Measurements from ENCODE around the gene SZT2. TPM values are rescaled to one million over a fixed set of nuclear protein-coding genes. Genes with fewer than 3 reads are reported as not detected.

SZT2 gene
- total RNA-seq, 3 donors from 2014 or later, result 37.1 to 44.2 (median 39.5) TPM

DNA sequence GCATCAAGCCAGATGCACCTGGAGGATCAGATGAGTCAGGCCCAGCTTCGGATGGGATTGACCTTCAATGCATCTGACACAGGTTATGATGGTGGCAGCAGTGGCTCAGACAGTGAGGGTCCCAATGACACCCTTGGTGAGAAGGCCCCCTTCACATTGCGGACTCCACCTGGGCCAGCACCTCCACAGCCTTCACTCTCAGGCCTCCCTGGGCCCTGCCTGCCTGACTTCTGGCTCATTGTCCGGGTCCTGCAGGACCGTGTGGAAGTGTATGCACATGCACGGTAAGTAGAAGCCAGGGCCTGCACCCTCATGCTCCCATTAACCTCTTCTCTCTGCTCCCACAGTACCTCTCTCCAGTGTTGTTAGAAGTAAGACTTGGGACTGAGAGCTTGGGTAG, 43.2 kb downstream of the SZT2 start:
- Mint-ChIP-seq H3K27me3 (ENCODE audit: low read depth) (no peaks in the 10 kb centered on the region), H3K4me1 (ENCODE audit: low read depth) (no peaks in the 10 kb centered on the region), H3K9me3 (no peaks in the 10 kb centered on the region), H3K4me3 (no peak overlapping the region), H3K36me3 (ENCODE audit: insufficient read depth) (peaks cover 47% of the 10 kb centered on the region)
- ATAC-seq, result no peak
- no peak for DNase-seq

DNA sequence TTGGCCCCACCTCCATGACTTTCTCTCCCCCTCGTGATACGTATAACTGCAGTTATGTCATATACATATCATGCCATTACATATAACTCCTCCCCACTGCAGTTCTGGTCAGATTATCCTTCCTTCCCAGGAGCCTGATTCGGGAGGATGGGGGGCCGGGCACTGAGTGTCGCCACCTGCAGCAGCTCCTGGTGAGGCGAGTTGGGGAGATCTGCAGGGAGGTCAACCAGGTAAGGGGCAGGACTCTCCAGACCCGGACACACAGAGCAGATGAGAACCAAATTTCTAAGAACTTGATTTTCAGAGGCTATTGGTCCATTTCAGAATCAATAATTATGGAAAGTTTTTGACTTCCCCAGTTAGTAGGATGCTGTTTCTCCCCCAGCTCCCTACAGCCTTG, 44.6 kb downstream of the SZT2 start:
- no peaks in the 10 kb centered on the region for H3K9me3 Mint-ChIP-seq
- DNase-seq, result no peak
- H3K4me3 Mint-ChIP-seq, result no peak overlapping the region
- H3K27me3 Mint-ChIP-seq (ENCODE audit: low read depth), result no peaks in the 10 kb centered on the region
- peaks cover 44% of the 10 kb centered on the region for H3K36me3 Mint-ChIP-seq (ENCODE audit: insufficient read depth)
- no peak for ATAC-seq
- no peaks in the 10 kb centered on the region for H3K4me1 Mint-ChIP-seq (ENCODE audit: low read depth)

DNA sequence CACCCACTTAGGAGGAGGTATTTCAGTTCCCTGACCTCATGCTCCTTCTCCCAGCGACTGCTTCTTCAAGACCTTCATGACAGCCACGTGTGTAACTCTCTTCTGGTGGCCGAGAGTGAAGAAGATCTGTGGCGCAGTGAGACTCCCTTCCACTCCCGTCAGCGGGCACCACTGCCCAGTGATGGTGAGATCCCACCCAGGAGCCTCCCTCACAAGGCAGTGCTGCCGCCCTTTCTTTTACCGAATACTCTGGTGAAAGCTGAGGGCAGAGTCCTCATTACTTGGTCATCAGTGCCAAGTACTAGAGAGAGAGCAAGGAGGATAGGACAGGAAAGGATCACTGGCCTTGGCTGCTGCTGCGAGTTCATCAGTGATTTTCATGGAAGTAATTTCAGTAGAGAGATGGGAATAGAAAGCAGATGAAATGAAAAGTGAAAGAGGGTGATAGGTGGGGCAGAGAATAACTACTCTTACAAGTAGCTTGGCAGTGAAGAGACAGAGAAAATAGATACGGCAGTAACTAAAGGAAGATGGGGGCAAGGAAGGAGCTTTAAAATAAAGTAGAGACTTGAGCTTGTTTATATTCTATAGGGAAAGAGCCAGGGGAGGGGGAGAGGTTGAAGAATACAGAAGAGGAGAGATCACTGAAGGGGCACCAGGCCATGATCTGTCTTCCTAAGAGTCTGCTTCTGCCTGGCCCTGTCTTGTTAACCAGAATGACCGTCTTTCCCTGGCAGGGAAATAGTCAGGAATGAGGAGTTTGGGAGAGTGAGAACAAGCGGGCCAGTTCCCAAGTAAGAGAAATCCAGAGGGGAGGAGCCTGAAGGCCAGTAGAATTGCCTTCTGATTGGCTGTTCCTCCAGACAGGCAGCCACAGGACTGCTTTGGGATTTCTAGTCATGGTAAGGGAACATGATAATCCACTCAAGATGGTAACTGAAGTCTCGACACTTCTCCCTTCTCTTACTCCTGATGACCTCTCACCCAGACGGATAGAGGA, 45.7 kb downstream of the SZT2 start:
- H3K9me3 Mint-ChIP-seq, result no peaks in the 10 kb centered on the region

DNA sequence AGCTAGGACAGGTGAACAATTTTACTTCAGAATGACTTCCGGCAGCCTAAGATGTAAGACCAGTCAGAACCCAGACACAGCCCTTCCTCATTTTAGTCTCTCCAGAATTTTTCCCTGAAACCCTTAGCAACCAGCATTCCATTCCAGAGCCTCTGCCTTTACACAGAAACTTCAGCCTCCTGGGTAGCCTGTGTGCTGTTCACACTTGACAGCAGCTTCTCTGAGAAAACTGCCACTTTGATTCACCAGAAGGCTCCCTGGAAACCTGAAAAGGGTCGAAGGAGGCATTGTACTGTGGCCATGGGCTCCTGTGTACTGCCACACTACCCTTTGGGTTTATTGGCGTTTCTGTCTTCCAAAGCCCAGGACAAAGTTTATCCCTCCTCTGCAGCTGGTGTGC, 46.7 kb downstream of the SZT2 start:
- peaks cover 30% of the 10 kb centered on the region for H3K36me3 Mint-ChIP-seq (ENCODE audit: insufficient read depth)
- no peaks in the 10 kb centered on the region for H3K27me3 Mint-ChIP-seq (ENCODE audit: low read depth)
- ATAC-seq (no peak), DNase-seq (no peak)
- H3K9me3 Mint-ChIP-seq, result no peaks in the 10 kb centered on the region
- no peaks in the 10 kb centered on the region for H3K4me1 Mint-ChIP-seq (ENCODE audit: low read depth)
- no peak overlapping the region for H3K4me3 Mint-ChIP-seq

More for the DNA sequence above, 45.7 kb downstream of the SZT2 start:
- no peaks in the 10 kb centered on the region for H3K4me1 Mint-ChIP-seq (ENCODE audit: low read depth)
- no peaks in the 10 kb centered on the region for H3K27me3 Mint-ChIP-seq (ENCODE audit: low read depth)
- ATAC-seq (no peak), DNase-seq (no peak)
- peaks cover 36% of the 10 kb centered on the region for H3K36me3 Mint-ChIP-seq (ENCODE audit: insufficient read depth)
- no peak overlapping the region for H3K4me3 Mint-ChIP-seq

DNA sequence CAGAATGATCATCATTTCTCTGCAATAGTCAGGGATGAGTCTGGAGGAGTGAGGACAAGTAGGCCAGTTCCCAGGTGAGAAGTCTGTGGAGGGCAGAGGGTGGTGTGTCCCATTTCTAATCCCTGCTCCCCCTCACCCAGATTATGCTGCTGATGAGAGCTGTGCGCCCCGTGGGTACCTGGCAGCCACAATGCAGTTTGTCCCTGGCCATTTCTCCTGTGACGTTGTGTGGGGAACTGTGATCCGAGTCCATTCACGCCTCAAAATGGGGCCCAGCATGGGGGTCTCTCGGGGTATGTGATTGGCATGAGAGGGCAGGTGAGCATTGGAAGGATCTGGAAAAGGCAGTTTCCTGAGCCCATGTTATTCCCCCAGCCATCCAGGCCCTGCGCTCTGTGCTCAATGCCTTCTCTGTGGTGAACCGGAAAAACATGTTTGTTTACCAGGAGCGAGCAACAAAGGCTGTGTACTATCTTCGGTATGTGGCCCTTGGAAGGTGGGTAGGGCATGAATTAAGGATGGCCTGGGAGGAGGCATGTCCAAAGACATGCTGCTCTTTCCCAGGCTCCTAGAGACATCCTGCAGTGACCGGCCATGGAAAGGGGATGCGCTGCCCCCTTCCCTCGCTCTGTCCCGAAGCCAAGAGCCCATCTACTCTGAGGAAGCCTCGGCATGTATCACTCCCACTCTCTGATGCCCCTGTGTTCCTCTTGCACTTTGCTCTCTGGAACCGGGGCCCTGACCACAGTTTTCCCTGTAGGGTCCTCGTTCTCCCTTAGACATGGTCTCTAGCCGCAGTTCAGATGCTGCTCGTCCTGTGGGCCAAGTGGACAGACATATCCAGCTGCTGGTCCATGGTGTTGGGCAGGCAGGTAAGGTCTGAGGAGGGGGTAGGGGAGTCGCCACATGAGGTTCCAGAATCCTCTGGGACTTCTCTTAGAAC, 47.6 kb downstream of the SZT2 start:
- H3K36me3 Mint-ChIP-seq (ENCODE audit: insufficient read depth), result peaks cover 21% of the 10 kb centered on the region
- ATAC-seq, result no peak

DNA sequence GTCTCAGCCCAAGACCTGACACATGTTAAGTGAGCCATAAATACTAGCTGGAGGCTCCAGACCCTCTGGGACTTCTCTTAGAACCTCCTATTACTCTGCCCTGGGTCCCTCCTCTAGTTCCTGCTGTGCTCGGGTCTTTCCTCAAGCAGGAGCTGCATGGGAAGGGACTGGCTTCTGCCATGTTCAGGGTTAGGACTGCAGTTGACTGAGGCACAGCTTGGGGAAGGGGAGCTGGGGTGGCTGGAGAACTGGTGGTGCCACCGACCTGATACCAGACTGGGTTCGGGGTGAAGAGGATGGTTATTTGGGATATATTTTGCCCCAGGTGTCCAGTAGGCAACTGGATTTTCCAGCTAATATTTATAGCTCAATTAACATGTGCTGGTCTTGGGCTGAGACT, 48.3 kb downstream of the SZT2 start:
- no peak for ATAC-seq
- Mint-ChIP-seq H3K9me3 (no peaks in the 10 kb centered on the region), H3K4me1 (ENCODE audit: low read depth) (no peaks in the 10 kb centered on the region), H3K36me3 (ENCODE audit: insufficient read depth) (peaks cover 21% of the 10 kb centered on the region), H3K27me3 (ENCODE audit: low read depth) (no peaks in the 10 kb centered on the region), H3K4me3 (no peak overlapping the region)
- DNase-seq, result no peak

More for the DNA sequence above, 47.6 kb downstream of the SZT2 start:
- no peak for DNase-seq
- H3K9me3 Mint-ChIP-seq, result no peaks in the 10 kb centered on the region
- H3K4me1 Mint-ChIP-seq (ENCODE audit: low read depth), result no peaks in the 10 kb centered on the region
- no peak overlapping the region for H3K4me3 Mint-ChIP-seq
- no peaks in the 10 kb centered on the region for H3K27me3 Mint-ChIP-seq (ENCODE audit: low read depth)

DNA sequence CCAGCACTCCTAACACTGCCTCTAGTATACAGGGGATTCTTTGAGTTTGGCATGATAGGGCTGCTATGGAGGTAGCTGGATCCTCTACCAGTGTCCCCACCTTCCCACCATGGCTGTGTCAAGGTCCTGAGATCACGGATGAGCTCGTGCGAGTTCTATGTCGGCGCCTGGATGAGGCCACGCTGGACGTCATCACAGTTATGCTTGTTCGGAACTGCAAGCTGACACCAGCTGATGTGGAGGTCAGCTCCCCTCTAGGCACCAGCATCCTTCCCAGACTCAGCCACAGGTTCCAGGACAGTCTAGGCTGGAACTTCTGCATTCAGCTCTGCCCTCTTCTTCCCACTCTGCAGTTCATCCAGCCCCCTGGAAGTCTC, 48.9 kb downstream of the SZT2 start:
- Mint-ChIP-seq H3K27me3 (ENCODE audit: low read depth) (no peaks in the 10 kb centered on the region), H3K4me1 (ENCODE audit: low read depth) (no peaks in the 10 kb centered on the region), H3K36me3 (ENCODE audit: insufficient read depth) (peaks cover 22% of the 10 kb centered on the region), H3K9me3 (no peaks in the 10 kb centered on the region), H3K4me3 (no peak overlapping the region)
- DNase-seq (no peak), ATAC-seq (no peak)

DNA sequence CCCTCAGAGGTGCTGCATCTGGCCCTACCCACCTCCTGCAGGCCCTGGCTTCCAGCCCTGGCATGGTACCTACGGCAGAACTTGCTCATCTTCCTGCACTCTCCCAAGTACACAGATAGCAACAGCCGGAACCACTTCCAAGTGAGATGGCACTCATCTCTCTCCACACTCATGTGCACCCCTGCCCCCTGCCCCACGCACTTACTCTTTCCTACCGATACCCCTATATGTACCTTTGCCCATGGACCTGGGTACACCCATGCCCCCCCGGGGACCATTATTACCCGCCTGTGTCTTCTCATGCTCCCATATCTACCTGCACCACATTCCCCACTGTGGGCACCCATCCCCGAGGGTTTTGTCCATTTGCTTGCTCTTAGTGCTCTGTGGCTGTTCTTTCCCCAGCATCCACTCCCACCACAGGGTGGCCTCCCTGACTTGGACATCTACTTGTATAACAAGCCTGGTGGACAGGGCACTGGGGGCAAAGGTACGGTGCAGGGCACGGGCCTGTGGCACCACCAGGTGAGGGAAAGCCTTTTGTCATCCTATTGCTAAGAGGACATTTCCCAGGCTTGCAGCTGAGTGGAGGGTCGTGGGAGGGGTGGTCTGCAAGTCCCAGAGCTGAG, 49.4 kb downstream of the SZT2 start:
- H3K9me3 Mint-ChIP-seq, result no peaks in the 10 kb centered on the region
- H3K4me3 Mint-ChIP-seq, result no peak overlapping the region
- no peak for ATAC-seq
- H3K36me3 Mint-ChIP-seq (ENCODE audit: insufficient read depth), result peaks cover 23% of the 10 kb centered on the region
- no peak for DNase-seq
- no peaks in the 10 kb centered on the region for H3K4me1 Mint-ChIP-seq (ENCODE audit: low read depth)
- H3K27me3 Mint-ChIP-seq (ENCODE audit: low read depth), result no peaks in the 10 kb centered on the region

DNA sequence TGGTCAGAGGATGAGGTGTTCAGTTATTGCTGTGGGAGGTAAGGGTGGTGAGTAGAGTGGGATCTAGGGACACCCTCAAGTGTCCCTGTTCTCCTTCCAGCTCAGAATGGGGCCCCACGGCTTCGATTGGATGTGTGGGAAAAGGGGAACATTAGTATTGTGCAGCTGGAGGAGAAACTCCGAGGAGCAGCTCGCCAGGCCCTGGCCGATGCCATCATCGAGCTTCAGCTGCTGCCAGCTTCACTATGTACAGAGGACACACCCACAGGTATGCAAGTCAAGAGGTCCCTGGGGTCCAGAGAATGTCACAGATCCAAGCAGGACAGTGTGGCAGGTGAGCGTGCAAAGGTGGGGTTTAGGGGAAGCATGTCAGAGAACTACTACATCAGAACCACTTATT, 50.1 kb downstream of the SZT2 start:
- ATAC-seq, result no peak
- no peak overlapping the region for H3K4me3 Mint-ChIP-seq

DNA sequence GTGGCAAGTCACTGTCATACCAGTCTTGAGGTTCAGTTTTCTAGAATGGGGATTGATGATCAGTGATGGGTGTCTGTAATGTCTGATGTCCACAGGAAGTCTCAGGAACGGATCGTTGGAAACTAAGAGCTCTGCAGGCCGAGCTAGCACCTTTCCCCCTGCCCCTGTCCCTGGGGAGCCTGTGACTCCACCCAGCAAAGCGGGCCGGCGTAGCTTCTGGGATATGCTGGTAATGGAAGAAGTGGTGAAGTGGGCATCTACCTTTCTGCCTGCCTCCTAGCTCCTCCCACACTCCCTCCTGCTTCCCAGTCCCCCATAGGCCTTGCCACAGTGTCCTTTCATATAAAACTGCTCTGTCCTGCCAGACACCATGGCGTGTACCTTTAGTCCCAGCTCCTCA, 50.7 kb downstream of the SZT2 start:
- DNase-seq (no peak), ATAC-seq (no peak)
- no peaks in the 10 kb centered on the region for H3K9me3 Mint-ChIP-seq
- H3K27me3 Mint-ChIP-seq (ENCODE audit: low read depth), result no peaks in the 10 kb centered on the region
- no peak overlapping the region for H3K4me3 Mint-ChIP-seq
- H3K36me3 Mint-ChIP-seq (ENCODE audit: insufficient read depth), result peaks cover 30% of the 10 kb centered on the region
- H3K4me1 Mint-ChIP-seq (ENCODE audit: low read depth), result no peaks in the 10 kb centered on the region

More for the DNA sequence above, 50.1 kb downstream of the SZT2 start:
- no peak for DNase-seq
- H3K4me1 Mint-ChIP-seq (ENCODE audit: low read depth), result no peaks in the 10 kb centered on the region
- H3K36me3 Mint-ChIP-seq (ENCODE audit: insufficient read depth), result peaks cover 27% of the 10 kb centered on the region
- H3K9me3 Mint-ChIP-seq, result no peaks in the 10 kb centered on the region
- no peaks in the 10 kb centered on the region for H3K27me3 Mint-ChIP-seq (ENCODE audit: low read depth)

DNA sequence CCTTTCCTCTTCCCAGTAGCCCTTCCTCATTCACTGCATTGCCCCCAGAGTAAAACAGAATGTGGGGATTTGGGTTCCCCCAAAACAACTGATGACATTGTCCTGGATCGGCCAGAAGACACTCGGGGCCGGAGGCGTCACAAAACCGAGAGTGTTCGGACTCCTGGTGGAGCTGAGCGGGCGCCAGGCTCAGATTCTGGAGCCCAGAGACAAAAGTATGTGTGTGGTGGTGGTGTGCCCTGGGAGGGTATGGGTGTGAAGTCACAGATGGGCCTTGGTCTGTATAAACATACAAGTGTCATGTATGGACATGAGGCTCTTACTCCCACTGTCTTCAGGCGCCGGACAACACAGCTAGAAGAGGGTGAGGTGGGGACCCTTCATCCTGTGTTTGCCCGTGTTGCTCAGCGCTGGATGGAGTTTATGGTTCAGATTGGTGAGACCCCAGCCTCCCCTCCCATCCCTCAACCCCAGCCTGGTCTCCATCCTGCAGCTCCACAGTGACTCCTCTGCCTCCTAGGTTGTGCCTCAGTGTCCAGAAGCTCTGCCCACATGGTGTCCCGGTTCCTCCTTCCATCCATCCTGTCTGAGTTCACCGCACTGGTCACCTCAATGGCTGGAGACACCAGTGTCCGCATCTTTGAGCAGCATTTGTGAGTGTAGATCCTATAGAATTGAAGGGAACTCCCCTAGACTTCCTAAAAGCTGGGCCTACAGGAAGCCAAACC, 51.6 kb downstream of the SZT2 start:
- Mint-ChIP-seq H3K36me3 (ENCODE audit: insufficient read depth) (peaks cover 35% of the 10 kb centered on the region), H3K4me1 (ENCODE audit: low read depth) (no peaks in the 10 kb centered on the region), H3K27me3 (ENCODE audit: low read depth) (no peaks in the 10 kb centered on the region), H3K9me3 (no peaks in the 10 kb centered on the region), H3K4me3 (no peak overlapping the region)
- ATAC-seq (no peak), DNase-seq (no peak)

DNA sequence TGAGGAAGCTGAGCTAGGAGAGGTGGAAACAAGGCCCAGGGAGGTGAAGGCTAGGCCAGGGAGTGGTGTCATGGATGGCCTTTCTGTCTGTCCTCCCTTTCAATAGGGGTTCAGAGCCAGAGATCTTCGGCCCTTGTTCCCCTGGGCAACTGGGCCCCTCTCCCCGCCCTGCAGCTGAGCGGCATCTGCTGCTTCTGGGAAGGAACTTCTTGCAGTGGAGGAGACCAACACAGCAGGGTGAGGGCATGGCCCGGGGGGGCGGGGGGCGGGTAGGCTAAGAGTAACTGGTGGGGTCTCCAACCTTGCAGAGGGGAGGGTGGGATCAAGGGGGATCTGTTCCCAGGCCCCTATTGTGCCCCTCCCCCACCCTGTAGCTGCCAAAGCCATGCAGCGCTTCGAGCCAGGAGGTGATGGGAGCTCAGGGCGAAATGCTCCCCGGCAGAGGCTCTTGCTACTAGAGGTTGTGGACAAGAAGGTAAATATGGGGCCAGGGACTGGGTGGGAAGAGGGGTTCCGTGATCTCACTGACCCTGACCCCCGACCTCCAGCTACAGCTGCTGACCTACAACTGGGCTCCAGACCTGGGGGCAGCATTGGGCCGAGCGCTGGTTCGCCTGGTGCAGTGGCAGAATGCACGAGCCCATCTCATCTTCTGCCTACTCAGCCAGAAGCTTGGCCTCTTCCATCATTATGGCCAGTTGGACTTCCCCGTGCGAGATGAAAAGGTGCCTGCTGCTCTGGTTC, 52.4 kb downstream of the SZT2 start:
- DNase-seq (no peak), ATAC-seq (no peak)
- H3K4me3 Mint-ChIP-seq, result no peak overlapping the region
- peaks cover 37% of the 10 kb centered on the region for H3K36me3 Mint-ChIP-seq (ENCODE audit: insufficient read depth)
- no peaks in the 10 kb centered on the region for H3K9me3 Mint-ChIP-seq
- no peaks in the 10 kb centered on the region for H3K4me1 Mint-ChIP-seq (ENCODE audit: low read depth)
- no peaks in the 10 kb centered on the region for H3K27me3 Mint-ChIP-seq (ENCODE audit: low read depth)

DNA sequence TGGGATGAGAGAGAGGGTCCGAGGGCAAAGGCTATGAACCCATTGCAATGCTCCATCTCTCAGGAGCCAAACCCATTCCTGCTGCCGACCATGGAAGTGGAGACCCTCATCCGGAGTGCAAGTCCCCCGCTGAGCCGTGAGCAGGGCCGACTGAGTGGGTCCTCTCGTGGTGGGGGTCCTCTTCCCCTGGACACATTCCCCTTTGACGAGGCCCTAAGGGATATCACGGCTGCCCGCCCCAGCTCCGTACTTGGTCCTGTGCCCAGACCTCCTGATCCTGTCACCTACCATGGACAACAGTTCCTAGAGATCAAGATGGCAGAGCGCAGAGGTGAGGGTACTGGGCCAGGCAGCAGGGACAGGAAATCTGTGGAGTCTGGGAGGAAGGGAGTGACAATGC, 53.1 kb downstream of the SZT2 start:
- ATAC-seq (no peak), DNase-seq (no peak)
- no peak overlapping the region for H3K4me3 Mint-ChIP-seq
- no peaks in the 10 kb centered on the region for H3K9me3 Mint-ChIP-seq
- peaks cover 39% of the 10 kb centered on the region for H3K36me3 Mint-ChIP-seq (ENCODE audit: insufficient read depth)
- H3K27me3 Mint-ChIP-seq (ENCODE audit: low read depth), result no peaks in the 10 kb centered on the region
- H3K4me1 Mint-ChIP-seq (ENCODE audit: low read depth), result no peaks in the 10 kb centered on the region
